Superior temporal gyrus (tissue), 1 donor: Measurements from ENCODE around the gene REXO2.
A peak's percentile ranks its signal among the peaks of the same experiment; 100 is the strongest.

Experiments used
- DNase-seq: peaks from one replicate; pipeline ENCODE4 v3.0.0-alpha.2; 2016; ENCODE audit errors: extremely low spot score

Gene REXO2

DNA sequence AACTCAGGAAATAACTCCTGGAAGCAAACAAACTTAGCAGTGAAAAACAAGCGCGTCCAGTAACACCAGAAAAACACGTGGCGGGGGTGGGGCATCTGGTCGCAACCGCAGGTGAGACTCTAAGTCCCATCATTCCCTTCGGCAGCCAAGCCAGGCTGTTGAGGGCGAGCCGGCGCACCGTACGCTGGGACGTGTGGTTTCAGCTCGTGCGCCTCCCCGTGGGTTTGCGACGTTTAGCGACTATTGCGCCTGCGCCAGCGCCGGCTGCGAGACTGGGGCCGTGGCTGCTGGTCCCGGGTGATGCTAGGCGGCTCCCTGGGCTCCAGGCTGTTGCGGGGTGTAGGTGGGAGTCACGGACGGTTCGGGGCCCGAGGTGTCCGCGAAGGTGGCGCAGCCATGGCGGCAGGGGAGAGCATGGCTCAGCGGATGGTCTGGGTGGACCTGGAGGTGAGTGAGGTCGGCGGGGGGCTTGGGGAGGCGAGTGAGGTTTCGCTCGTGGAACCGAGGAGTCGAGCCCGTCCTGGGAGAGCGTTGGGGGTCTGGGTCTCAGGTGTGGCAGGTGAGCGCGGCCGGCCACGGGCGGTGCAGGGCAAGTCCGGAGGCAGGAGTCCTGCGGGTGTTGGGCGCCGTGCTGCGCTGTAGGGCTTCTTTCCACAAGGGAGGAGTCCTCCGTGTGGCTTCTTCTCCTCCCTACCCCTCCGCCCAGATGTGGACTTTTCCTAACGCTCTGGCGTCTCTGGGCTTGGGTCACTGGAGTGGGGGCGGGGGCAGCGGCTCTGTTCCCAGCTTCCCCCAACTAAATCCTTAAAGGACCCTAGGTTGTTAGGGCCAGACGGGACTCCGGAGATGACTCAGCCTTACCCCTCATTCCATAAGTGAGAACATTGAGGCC lies at the start of gene REXO2:
Gene REXO2 (plus strand): TSS at position 239 of the 892 bp plus-strand sequence. CDS start 62 bp downstream, at position 301.
- peak; percentile 97 for DNase-seq

GRCh38 chr11:114392735-114393667 lies 46.3 kb upstream of the REXO2 start:
- no peak for DNase-seq

DNA sequence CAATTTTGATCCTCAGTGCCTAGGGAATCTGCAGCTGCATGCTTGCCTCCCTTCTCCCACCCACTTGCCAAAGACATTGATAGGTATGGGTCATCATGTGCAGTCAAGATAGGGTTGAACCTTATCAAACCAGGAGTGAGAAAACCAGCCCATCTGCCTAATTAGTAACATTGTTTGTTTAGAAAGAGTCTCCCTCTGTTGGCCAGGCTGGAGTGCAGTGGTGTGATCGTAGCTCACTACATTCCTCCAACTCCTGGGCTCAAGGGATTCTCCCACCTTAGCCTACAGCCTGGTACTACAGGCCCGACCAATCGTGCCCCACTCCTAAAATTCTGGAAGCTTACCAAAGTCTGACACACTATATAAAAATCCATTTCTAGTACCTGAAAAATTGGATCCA lies 43.5 kb upstream of the REXO2 start:
- DNase-seq, result no peak

- no peak for DNase-seq
These were observed 42.4 kb upstream of the REXO2 start for GRCh38 chr11:114396916-114397315.

- peak; percentile 70 for DNase-seq
These were observed 41.8 kb upstream of the REXO2 start for GRCh38 chr11:114397349-114397982.

GRCh38 chr11:114398303-114398920 lies 40.9 kb upstream of the REXO2 start:
- no peak for DNase-seq

GRCh38 chr11:114399490-114400215 lies 39.6 kb upstream of the REXO2 start:
- DNase-seq, result peak; percentile 55

GRCh38 chr11:114400216-114400914 lies 38.9 kb upstream of the REXO2 start, which contains the start of the genes C11orf71 and RBM7:
C11orf71 (minus strand) TSS chr11:114400511; CDS start chr11:114400331, 180 bp downstream.
RBM7 (plus strand) TSS chr11:114400666; CDS start chr11:114400672, 6 bp downstream.
- DNase-seq, result peak; percentile 98

GRCh38 chr11:114400915-114401223 lies 38.4 kb upstream of the REXO2 start:
- DNase-seq, result no peak

DNA sequence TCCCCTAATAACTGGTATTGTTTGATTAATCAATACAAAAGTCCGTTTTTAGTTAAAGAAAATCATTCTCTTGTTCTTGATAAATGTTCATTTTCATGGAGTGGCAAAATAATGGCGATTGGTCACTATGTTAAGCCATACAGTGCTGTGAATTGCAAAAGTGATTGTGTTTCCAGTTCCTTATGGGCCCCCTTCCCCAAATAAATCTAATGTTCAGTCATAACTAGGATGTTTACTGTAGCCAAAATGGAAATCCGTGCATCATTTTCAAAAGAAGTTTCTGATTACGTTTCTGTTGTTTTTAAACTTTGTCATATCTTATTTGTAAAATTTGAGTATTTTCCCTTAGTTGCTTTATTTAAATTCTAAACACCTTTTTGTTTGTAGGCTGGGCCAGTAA lies 38.0 kb upstream of the REXO2 start:
- no peak for DNase-seq

DNA sequence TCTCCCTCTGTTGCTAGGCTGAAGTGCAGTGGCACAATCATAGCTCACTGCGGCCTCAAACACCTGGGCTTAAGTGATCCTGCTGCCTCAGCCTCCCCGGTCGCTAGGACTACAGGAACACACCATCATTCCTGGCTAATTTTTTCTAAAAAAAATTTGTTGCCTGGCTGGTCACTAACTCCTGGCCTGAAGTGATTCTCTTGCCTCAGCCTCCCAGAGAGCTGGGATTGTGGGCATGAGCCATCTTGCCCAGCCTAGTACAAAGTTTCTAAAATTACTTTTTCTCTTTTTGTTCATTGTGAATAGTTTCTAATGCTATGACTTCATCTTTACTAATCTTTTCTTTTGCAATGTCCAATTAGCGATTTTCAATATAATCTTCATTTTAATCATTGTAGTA lies 26.3 kb upstream of the REXO2 start:
- DNase-seq, result no peak

- DNase-seq, result no peak
These were observed 25.3 kb upstream of the REXO2 start for GRCh38 chr11:114413958-114414357.

GRCh38 chr11:114416441-114416961 lies 22.8 kb upstream of the REXO2 start:
- DNase-seq, result no peak

DNA sequence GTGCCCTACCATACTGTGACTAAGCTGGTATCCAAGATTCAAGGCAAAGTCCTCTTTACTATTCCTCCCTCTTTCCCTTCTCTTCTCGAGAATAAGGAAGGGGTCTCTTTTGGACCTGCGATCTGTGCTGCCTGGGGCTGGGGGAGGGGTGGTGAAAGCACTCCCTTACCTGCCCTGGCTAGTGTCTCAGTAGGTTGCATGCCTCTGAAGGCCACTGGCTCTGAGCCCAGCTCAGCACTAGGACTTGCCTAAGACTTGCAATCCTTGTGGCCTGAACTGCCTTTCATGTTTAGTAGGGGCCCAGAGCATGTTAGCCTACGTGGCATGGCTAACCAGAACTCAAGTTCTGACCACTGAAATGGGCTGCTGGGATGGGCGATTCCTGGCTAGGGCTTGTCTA lies 13.0 kb upstream of the REXO2 start:
- no peak for DNase-seq

DNA sequence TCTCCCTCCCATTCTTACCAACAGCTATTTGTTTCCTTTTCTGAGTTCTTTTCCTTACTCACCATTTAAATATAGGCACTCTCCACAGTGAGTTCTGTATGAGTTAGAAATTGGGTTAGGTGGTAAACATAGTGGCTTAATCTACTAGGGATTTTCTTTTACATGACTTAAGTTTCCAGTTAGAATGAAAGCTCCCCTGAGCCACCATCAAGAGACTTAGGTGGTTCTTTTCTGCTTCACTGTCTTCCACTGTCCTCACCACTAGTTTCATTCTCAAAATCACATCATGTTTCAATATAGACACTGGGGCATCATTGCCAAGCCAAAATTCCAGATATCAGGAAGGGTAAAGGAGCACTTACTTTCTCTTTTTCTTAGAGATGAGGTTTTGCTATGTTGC lies 9.0 kb upstream of the REXO2 start:
- DNase-seq, result no peak

GRCh38 chr11:114432893-114433292 lies 6.4 kb upstream of the REXO2 start:
- DNase-seq, result no peak

DNA sequence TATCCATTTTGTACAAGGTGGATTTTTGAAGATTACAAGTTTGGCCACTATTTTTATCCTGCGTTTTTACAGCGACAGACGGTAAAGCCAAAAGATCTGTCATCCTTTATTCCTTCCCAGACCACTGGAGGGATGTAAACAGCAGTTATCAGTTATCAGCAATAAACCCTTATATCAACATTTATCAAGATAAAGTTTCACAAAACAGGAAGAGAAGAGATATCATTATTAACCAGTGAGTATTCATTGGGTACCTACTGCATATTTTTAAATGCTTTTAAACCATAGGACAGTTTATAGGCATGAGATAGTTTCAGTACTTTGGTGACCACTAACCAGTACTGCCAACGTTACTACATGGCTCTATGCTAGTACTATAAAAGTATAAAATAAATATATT lies 5.9 kb upstream of the REXO2 start:
- no peak for DNase-seq

DNA sequence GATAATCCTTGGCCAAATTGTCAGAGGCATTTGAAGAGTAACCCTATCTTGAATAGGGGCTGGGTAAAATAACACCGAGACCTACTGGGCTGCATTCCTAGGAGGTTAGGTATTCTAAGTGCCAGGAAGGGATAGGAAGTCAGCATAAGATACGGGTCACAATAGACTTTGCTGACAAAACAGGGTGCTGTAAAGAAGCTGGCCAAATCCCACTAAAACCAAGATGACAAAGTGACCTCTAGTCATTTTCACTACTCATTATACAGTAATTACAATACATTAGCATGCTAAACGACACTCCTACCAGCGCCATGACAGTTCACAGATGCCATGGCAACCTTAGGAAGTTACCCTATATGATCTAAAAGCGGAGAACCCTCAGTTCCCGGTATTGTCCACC lies 964 bp upstream of the REXO2 start:
- no peak for DNase-seq

GRCh38 chr11:114440121-114440860 lies 1.0 kb downstream of the REXO2 start:
- DNase-seq, result no peak
